Lower leg skin (tissue), 4 donors: ENCODE results near the gene ANAPC2. TPM values are rescaled to one million over a fixed set of nuclear protein-coding genes. Genes with fewer than 3 reads are reported as not detected.

ENCODE experiments used
- DNase-seq, 2 donors: peaks; one replicate each; pipeline ENCODE4 v3.0.0-alpha.2; 2019; ENCODE audit warnings: low spot score in 2 of 2
- H3K4me3 ChIP-seq: fragments of 200-600 bp; sonication (generic); 2 replicates; pipeline ENCODE4 v1.5.1; 2017; ENCODE audit warnings: mild to moderate bottlenecking, low read depth; ENCODE audit not compliant: poor library complexity, severe bottlenecking
- CTCF ChIP-seq, 3 donors: fragments of 450-650 bp; IDR thresholded peaks; one replicate each; pipeline ENCODE4 v1.5.1; 2016; ENCODE audit warnings: antibody characterized with exemption in 3 of 3, mild to moderate bottlenecking in 3 of 3, moderate library complexity in 2 of 3
- POLR2A ChIP-seq, 2 donors: fragments of 450-650 bp; IDR thresholded peaks; one replicate each; pipeline ENCODE4 v1.6.1; 2016 to 2017; ENCODE audit warnings: antibody characterized with exemption in 2 of 2, mild to moderate bottlenecking in 1 of 2, moderate library complexity in 1 of 2
- WGBS, 2 donors: methylation state at CpG; one replicate each; pipeline ENCODE4 v1.1.5; 2018; 5-methylcytosine and 5-hydroxymethylcytosine counted together
- intact Hi-C: fragments of 100-400 bp; cut with DNase I; formaldehyde crosslinking; loops from one replicate; pipeline ENCODE4 v1.15.0; 2023; ENCODE audit warnings: low total_unique reads
- total RNA-seq, 4 donors: library from RNA; depleted of rRNA; stranded (reverse); fragments of >200 nt; gene quantifications; one replicate each; pipeline ENCODE4 v1.1.0, GENCODE V29; 2016

Gene ANAPC2
- total RNA-seq, 4 donors from 2014 or later: 26.2 to 69.3 (median 30.5) TPM

- TF ChIP-seq POLR2A (IDR thresholded peaks at IDR 0.05) (no peak), CTCF (IDR thresholded peaks at IDR 0.05) (no peak)
- intact Hi-C loops: no loop called here
- WGBS, 2 donors: 0 to 1% methylated on average over 17 to 29 of the region's 118 CpGs
- H3K4me3 ChIP-seq: peak within 1 kb of the TSS; percentile 42
- DNase-seq: peak; percentile 99 to 100
Measured at GRCh38 chr9:137200311-137201204, 12.2 kb upstream of the ANAPC2 start, which contains the start of gene TPRN. Gene TPRN, minus strand, starts transcription at chr9:137200741. Its CDS starts 30 bp downstream, at chr9:137200711.

GRCh38 chr9:137199411-137200121 lies 11.2 kb upstream of the ANAPC2 start:
- no peak overlapping the region for H3K4me3 ChIP-seq
- TF ChIP-seq CTCF (IDR thresholded peaks at IDR 0.05) (no peak), POLR2A (IDR thresholded peaks at IDR 0.05) (no peak)
- intact Hi-C loops: no loop called here
- no peak for DNase-seq
- 22 to 35% methylated on average over 10 to 26 of the region's 51 CpGs for WGBS, 2 donors

DNA sequence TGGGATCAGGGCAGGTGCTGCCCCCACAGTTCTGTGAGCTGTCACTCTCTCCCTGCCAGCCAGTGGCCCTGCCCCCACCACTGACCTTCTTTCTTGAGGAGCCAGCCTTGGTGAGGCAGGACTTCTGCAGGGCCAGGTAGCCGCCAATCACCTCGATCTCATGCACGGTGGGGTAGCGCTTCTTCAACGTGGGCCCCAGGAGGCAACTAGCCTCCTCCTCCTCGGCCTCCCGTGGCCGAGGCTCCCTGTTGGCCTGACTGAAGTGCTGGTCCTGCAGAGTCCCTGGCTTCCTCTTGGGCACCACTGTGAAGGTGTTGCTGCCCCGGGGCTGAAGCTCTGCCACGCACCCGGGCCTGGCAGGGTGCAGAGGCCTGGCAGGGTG lies 10.5 kb upstream of the ANAPC2 start:
- intact Hi-C loops: no loop called here
- WGBS, 2 donors: 82 to 83% methylated on average over 8 of the region's 11 CpGs
- TF ChIP-seq CTCF (IDR thresholded peaks at IDR 0.05) (no peak), POLR2A (IDR thresholded peaks at IDR 0.05) (no peak)
- no peak overlapping the region for H3K4me3 ChIP-seq
- DNase-seq: no peak

- H3K4me3 ChIP-seq: no peak overlapping the region
- 62 to 63% methylated on average over 15 to 16 of the region's 19 CpGs for WGBS, 2 donors
- TF ChIP-seq POLR2A (IDR thresholded peaks at IDR 0.05) (no peak), CTCF (IDR thresholded peaks at IDR 0.05) (no peak)
- intact Hi-C loops: no loop called here
- DNase-seq: no peak
Measured at GRCh38 chr9:137198051-137198901, 9.9 kb upstream of the ANAPC2 start.

- intact Hi-C loops: no loop called here
- DNase-seq: no peak
- TF ChIP-seq POLR2A (IDR thresholded peaks at IDR 0.05): no peak
- TF ChIP-seq CTCF (IDR thresholded peaks at IDR 0.05): no peak
- no peak overlapping the region for H3K4me3 ChIP-seq
- WGBS, 2 donors: 49 to 55% methylated on average over 14 to 21 of the region's 21 CpGs
Measured at GRCh38 chr9:137195525-137196220, 7.3 kb upstream of the ANAPC2 start.
